HG03095 (cell line): ENCODE results near the gene CHRM1.
"Not testable (repeated sequence)": the region's sequence is repeated elsewhere in the genome, so short reads cannot be mapped to it uniquely, and the experiment has no call there.

ENCODE experiments used
- ATAC-seq: cut with Tn5 transposase; IDR thresholded peaks from one replicate; pipeline ENCODE4 v1.9.1; 2021; ENCODE audit warnings: moderate library complexity; ENCODE audit not compliant: unreplicated experiment

Gene CHRM1

DNA sequence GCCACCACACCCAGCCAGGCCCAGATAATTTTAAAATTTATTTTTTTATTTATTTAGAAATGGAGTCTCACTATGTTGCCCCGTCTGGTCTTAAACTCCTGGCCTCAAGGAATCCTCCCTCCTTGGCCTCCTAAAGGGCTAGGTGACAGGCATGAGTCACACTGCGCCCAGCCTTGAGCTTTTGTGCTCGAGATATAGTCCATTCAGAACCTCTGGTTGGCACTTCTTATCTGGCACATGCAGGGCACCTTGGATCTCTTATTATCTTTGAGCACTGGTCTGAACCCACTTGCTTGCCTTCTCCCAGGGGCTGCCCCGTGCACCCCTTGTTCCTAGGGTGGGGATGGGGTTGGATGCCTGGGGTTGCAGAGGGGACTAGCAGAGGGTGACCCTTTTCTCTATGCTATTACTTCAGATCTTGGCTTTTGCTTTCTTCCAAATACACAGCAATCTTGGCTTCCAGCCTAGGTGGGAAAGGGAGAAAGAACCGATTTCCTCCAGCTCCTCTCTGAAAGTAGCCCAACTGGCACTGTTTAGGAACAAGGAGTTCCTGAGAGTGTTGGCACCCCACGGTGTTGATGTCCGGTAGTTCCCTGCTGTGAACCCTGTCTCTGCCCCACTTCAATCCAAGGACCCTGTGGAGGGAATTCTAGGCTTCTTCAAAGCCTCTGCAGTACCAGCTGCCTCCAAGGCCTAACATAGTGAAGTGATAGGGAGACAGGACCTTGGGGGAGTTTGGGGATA is 41.8 kb downstream of the CHRM1 start:
- no peak for ATAC-seq

DNA sequence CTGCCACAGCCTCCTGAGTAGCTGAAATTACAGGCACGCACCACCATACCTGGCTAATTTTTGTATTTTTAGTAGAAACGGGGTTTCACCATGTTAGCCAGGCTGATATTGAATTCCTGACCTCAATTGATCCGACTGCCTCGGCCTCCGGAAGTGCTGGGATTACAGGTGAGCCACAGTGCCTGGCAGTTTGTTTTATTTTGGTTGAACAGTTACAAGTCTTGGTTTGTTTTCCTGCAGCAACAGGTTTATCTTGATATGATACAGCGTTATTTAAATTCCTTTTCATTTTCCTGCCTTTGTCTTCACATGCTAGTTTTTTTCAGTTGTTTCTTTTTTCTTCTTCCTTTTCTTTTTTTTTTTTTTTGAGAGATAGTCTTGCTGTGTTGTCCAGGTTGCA is 44.5 kb downstream of the CHRM1 start:
- no peak for ATAC-seq

DNA sequence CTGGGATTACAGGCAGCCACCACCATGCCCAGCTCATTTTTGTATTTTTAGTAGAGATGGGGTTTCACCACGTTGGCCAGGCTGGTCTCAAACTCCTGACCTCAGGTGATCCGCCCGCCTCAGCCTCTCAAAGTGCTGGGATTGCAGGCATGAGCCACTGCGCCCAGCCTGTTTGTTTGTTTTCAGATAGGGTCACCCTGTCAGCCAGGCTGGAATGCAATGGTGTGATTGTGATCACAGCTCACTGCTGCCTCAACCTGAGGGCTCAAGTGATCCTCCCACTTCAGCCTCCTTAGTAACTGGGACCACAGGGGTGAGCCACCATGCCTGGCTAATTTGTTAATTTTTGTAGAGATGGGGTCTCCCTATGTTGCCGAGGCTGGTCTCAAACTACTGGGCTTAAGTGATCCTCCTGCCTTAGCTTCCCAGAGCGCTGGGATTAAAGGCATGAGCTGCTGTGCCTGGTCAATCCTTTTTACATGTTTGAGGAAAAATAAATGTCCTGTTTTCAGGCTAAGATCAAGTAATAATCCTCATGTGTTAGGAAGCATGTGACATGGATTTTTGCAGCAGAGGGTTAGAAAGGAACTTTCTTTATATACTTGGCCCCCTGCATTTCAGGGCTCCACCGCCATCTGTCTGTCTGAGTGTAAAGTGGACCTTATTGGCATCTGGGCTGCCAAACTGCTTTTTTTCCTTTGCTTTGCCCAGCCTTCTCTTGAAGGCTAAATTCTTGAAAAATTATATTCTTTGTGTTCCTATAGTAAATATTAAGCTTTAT is 45.3 kb downstream of the CHRM1 start:
- no peak for ATAC-seq

DNA sequence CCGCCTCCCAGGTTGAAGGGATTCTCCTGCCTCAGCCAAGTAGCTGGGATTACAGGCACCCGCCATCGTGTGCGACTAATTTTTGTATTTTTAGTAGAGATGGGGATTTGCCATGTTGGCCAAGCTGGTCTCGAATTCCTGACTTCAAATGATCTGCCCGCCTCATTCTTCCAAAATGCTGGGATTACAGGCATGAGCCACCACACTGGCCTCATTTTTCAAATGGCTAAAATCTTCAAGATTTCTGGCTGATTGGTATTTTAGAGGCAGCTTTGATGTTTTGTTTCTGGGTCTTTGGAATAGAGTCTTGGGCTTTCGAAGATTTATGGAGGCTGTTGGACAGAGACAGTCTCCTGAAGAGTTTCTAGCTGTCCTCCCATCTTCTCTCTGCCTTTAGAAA is 46.3 kb downstream of the CHRM1 start:
- no peak for ATAC-seq

DNA sequence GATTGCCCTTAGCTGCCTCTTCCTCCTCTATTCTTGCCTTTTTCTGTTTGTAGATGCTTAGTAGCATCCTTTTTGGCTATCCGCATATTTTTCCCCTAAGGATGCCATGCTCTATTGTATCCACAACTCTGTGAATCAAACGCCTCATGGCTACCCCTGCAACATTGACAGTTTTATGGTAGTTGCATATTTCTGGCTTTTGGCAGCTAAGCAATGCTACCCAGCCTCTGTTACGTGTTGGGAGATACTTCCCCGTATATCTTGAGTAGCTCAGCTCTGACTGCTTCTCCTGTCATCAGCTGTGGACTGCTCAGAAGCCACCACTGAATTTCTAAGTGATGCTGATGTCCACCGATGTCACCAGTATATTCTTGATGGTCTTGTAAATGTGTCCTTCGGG is 55.5 kb downstream of the CHRM1 start:
- ATAC-seq = no peak

DNA sequence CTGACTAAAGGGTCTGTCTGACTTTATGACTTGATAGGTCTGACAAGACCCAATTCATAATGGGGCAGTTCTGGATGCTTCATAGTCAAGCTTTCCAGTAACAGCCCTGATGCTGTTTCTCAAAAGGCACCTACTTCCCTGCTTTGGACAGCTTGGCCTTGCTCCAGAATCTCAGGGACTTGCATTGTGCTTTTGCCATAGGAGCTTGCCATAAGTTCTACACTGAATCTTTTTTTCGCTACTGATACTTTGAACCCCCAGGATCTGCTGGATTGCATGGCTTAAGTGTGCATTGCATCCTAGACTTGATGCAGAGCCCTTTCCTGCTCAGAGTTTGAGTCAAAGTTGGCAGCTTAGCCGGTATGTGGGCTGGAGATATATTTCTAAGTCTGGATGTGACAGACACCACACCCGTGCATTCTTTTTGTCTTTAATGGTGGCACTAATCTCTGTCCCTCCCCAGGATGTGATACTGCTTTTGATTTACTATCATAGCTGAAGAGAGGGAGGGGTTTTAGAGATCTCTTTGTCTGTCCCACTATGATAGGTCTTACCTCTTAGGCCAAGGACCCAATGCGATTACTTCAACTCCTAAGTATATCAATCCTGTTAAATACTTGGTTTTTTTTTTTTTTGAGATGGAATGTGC is 57.4 kb downstream of the CHRM1 start:
- no peak for ATAC-seq

DNA sequence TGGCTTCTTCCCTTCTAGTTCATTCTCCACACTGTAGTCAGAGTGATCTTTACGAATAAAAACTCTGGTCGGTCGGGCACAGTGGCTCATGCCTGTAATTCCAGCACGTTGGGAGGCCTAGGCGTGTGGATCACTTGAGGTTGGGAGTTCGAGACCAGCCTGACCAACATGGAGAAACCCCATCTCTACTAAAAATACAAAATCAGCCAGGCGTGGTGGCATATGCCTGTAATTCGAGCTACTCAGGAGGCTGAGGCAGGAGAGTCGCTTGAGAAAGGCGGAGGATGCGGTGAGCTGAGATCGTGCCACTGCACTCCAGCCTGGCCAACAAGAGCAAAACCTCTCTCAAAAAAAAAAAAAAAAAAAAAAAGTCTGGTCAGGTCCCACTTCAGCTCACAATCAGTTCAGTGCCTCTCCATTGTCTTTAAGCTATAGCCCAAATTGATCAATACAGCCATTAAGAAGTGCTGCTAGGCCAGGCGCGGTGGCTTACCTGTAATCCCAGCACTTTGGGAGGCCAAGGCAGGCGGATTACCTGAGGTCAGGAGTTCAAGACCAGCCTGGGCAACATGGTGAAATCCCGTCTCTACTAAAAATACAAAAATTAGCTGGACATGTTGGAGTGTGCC is 59.5 kb downstream of the CHRM1 start:
- not testable (repeated sequence) for ATAC-seq

DNA sequence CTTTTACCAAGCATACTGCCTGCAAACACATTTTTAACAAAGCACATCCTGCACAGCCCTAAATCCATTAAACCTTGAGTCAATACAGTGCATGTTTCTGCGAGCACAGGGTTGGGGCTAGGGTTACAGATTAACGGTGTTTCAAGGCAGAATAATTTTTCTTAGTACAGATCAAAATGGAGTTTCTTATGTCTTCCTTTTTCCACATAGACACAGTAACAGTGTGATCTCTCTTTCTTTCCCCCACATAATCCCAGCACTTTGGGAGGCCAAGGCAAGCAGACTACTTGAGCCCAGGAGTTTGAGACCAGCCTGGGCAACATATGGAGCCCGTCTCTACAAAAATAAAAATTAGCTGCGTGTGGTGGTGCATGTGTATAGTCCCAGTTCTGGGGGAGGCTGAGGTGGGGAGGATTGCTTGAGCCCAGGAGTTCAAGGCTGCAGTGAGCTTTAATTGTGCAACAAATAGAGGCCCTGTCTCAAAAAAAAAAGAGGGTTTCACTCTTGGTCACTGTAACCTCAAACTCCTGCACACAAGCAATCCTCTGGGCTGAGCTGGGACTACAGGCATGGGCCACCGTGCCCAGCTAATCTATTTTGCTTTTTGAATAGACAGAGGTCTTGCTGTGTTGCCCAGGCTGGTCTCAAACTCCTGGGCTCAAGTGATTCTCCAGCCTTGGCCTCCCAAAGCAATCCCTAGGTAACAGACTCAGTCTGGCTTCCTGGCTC is 60.2 kb downstream of the CHRM1 start:
- ATAC-seq = no peak

DNA sequence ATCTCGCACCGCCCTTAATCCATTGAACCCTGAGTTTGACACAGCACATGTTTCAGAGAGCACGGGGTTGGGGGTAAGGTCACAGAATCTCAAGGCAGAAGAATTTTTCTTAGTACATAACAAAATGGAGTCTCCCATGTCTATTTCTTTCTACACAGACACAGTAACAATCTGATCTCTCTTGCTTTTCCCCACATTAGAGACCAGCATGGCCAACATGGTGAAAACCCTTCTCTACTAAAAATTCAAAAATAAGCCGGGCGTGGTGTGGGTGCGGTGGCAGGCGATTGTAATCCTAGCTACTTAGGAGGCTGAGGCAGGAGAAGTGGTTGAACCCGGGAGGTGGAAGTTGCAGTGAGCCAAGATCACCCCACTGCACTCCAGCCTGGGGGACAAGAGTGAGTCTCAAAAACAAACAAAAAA is 61.9 kb downstream of the CHRM1 start:
- not testable (repeated sequence) for ATAC-seq
